HCT116 (cell line): ENCODE results near the gene TSG101. TPM values are rescaled to one million over a fixed set of nuclear protein-coding genes. Genes with fewer than 3 reads are reported as not detected.

Experiments
- ATAC-seq: fragments of 200-7000 bp; cut with Tn5 transposase; 2 replicates; pipeline ENCODE4 v1.9.1; 2020; ENCODE audit warnings: mild to moderate bottlenecking, moderate library complexity
- BruUV-seq: library from RNA; stranded (reverse); fragments of 400-500 nt; replicated peaks from 2 replicates; lab custom pipeline; 2021; lab: Mats Ljungman, UMichigan
- CTCF ChIA-PET: fragments of 300-600 bp; sonication (Branson Sonifier 250); formaldehyde crosslinking; loops from one replicate; lab custom pipeline; 2021; ENCODE audit warnings: antibody characterized with exemption; lab: Charles Lee
- POLR2A ChIA-PET: fragments of 300-600, 350-600 bp; sonication (Branson Sonifier 250); formaldehyde crosslinking; loops from one replicate; lab custom pipeline; 2021; ENCODE audit warnings: antibody characterized with exemption; lab: Charles Lee
- RAD21 ChIA-PET, 2 experiments: fragments of 300-600 bp; sonication (Branson Sonifier 250); formaldehyde crosslinking; loops; one replicate each; lab custom pipeline; 2023; ENCODE audit warnings: low total read pairs in 2 of 2; ENCODE audit not compliant: uncharacterized antibody in 2 of 2, unreplicated experiment in 2 of 2, low non-redundant PET in 1 of 2; lab: Charles Lee
- DNase-seq: peaks from one replicate; pipeline ENCODE4 v3.0.0-alpha.2; 2010; ENCODE audit warnings: low read depth, low spot score
- H2AFZ ChIP-seq: fragments of 200-600 bp; shearing (Covaris generic), sonication (generic); 2 replicates; pipeline ENCODE4 v1.6.1; 2017; ENCODE audit warnings: low read depth, mixed run types, mixed read lengths, antibody characterized with exemption, low read length; ENCODE audit not compliant: poor library complexity, severe bottlenecking
- H3K27ac ChIP-seq: 2 replicates; pipeline ENCODE4 v1.5.1; 2012; ENCODE audit warnings: low read depth, low read length
- H3K27me3 ChIP-seq: fragments of 200-600 bp; sonication (generic); 2 replicates; pipeline ENCODE4 v1.6.1; 2016; ENCODE audit warnings: mixed run types, low read length, mixed read lengths; ENCODE audit not compliant: insufficient read depth
- H3K36me3 ChIP-seq, 2 experiments: fragments of 200-500 bp in 1 of 2; fragments of 200-600 bp in 1 of 2; sonication (Bioruptor generic) in 1 of 2; sonication (generic) in 1 of 2; 2 replicates each; pipeline versions ENCODE4 v1.5.1 to v1.6.1; 2014 to 2016; ENCODE audit warnings: low read length in 2 of 2, inconsistent platforms in 1 of 2, mixed read lengths in 1 of 2, mixed run types in 1 of 2; ENCODE audit not compliant: insufficient read depth in 2 of 2, control insufficient read depth in 1 of 2
- H3K4me1 ChIP-seq, 2 experiments: fragments of 200-600 bp in 1 of 2; sonication (generic) in 1 of 2; 2 replicates each; pipeline versions ENCODE4 v1.5.1 to v1.6.1; 2012 to 2017; ENCODE audit warnings: low read length in 2 of 2, inconsistent platforms in 1 of 2, mild to moderate bottlenecking in 1 of 2, mixed read lengths in 1 of 2, mixed run types in 1 of 2, moderate library complexity in 1 of 2; ENCODE audit not compliant: insufficient read depth in 2 of 2, control insufficient read depth in 1 of 2
- H3K4me2 ChIP-seq: fragments of 200-600 bp; sonication (generic); 2 replicates; pipeline ENCODE4 v1.6.1; 2017; ENCODE audit warnings: mixed run types, low read length, mixed read lengths
- H3K4me3 ChIP-seq, 2 experiments: fragments of 200-600 bp in 1 of 2; sonication (generic) in 1 of 2; replicated peaks in 1 of 2; 2 replicates each; pipeline ENCODE4 v1.5.1; 2011 to 2016; ENCODE audit warnings: low read length in 2 of 2, control low read depth in 1 of 2, low read depth in 1 of 2, mild to moderate bottlenecking in 1 of 2, mixed read lengths in 1 of 2, mixed run types in 1 of 2
- H3K79me2 ChIP-seq: fragments of 200-600 bp; sonication (generic); 2 replicates; pipeline ENCODE4 v1.6.1; 2017; ENCODE audit warnings: mild to moderate bottlenecking, mixed run types, low read length, moderate library complexity, mixed read lengths; ENCODE audit not compliant: insufficient read depth
- H3K9ac ChIP-seq: fragments of 200-600 bp; sonication (generic); 2 replicates; pipeline ENCODE4 v1.6.1; 2016; ENCODE audit warnings: low read length, mixed read lengths
- H3K9me2 ChIP-seq: fragments of 200-600 bp; sonication (generic), shearing (Covaris generic); 2 replicates; pipeline ENCODE4 v1.6.1; 2017; ENCODE audit warnings: mixed run types, mild to moderate bottlenecking, moderate library complexity; ENCODE audit not compliant: insufficient read depth
- H3K9me3 ChIP-seq, 2 experiments: fragments of 200-500 bp in 1 of 2; fragments of 200-600 bp in 1 of 2; sonication (Bioruptor generic) in 1 of 2; sonication (generic) in 1 of 2; 2 replicates each; pipeline ENCODE4 v1.6.1; 2014 to 2017; ENCODE audit warnings: low read length in 2 of 2, mixed read lengths in 2 of 2, inconsistent platforms in 1 of 2, low read depth in 1 of 2, mild to moderate bottlenecking in 1 of 2, mixed run types in 1 of 2, moderate library complexity in 1 of 2; ENCODE audit not compliant: control insufficient read depth in 1 of 2, insufficient read depth in 1 of 2
- H4K20me1 ChIP-seq: fragments of 200-600 bp; sonication (generic), shearing (Covaris generic); 2 replicates; pipeline ENCODE4 v1.6.1; 2017; ENCODE audit warnings: mixed run types, mild to moderate bottlenecking, moderate library complexity; ENCODE audit not compliant: insufficient read depth
- CEBPB ChIP-seq: IDR thresholded peaks from 2 replicates; pipeline ENCODE4 v1.6.1; 2012; ENCODE audit warnings: low read depth
- EGR1 ChIP-seq: IDR thresholded peaks from 2 replicates; pipeline ENCODE4 v1.6.1; 2012; ENCODE audit warnings: low read depth
- ELF1 ChIP-seq: IDR thresholded peaks from 2 replicates; pipeline ENCODE4 v1.6.1; 2012; ENCODE audit warnings: low read depth, borderline replicate concordance
- EZH2phosphoT487 ChIP-seq: fragments of 200-600 bp; IDR thresholded peaks from 2 replicates; pipeline ENCODE4 v1.6.1; 2018; ENCODE audit warnings: antibody characterized with exemption, borderline replicate concordance
- JUND ChIP-seq: IDR thresholded peaks from 2 replicates; pipeline ENCODE4 v1.6.1; 2012
- POLR2A ChIP-seq: IDR thresholded peaks from 2 replicates; pipeline ENCODE4 v1.7.0; 2011; ENCODE audit warnings: borderline replicate concordance; ENCODE audit not compliant: insufficient read depth, insufficient read length; ENCODE audit errors: extremely low read depth
- POLR2AphosphoS5 ChIP-seq: IDR thresholded peaks from 2 replicates; pipeline ENCODE4 v1.6.1; 2011; ENCODE audit warnings: mild to moderate bottlenecking, low read depth, low read length, moderate library complexity
- SP1 ChIP-seq: IDR thresholded peaks from 2 replicates; pipeline ENCODE4 v1.6.1; 2012; ENCODE audit warnings: low read depth
- SRF ChIP-seq: IDR thresholded peaks from 2 replicates; pipeline ENCODE4 v1.6.1; 2012; ENCODE audit warnings: low read depth
- TCF7L2 ChIP-seq: IDR thresholded peaks from 2 replicates; pipeline ENCODE4 v1.7.0; 2011; ENCODE audit warnings: borderline replicate concordance, inconsistent platforms; ENCODE audit not compliant: insufficient read depth, insufficient read length; ENCODE audit errors: extremely low read depth
- YY1 ChIP-seq: IDR thresholded peaks from 2 replicates; pipeline ENCODE4 v1.6.1; 2011; ENCODE audit warnings: low read length, low read depth, moderate library complexity, mild to moderate bottlenecking; ENCODE audit not compliant: insufficient replicate concordance; ENCODE audit errors: extremely low read depth
- ZFX ChIP-seq: fragments of 450-650 bp; IDR thresholded peaks from 2 replicates; pipeline ENCODE4 v1.6.1; 2017
- ZNF274 ChIP-seq: fragments of 200-500 bp; sonication (Bioruptor generic); IDR thresholded peaks from 2 replicates; pipeline ENCODE4 v1.6.1; 2014; ENCODE audit warnings: mild to moderate bottlenecking, low read depth, low read length, inconsistent platforms
- intact Hi-C: fragments of 100-400 bp; cut with micrococcal nuclease; formaldehyde crosslinking; loops from 2 replicates; pipeline ENCODE4 v1.10.0; 2022
- total RNA-seq: library from RNA; stranded (reverse); gene quantifications from one replicate; pipeline ENCODE4 v1.2.1, GENCODE V29; 2021; ENCODE audit not compliant: unreplicated experiment
- TF ChIP-seq, protein P1 (sequence below): IDR thresholded peaks from 2 replicates; pipeline ENCODE4 v1.6.1; 2012
- TF ChIP-seq, protein P2 (sequence below): IDR thresholded peaks from 2 replicates; pipeline ENCODE4 v1.6.1; 2012
- TF ChIP-seq, protein P3 (sequence below): IDR thresholded peaks from 2 replicates; pipeline ENCODE4 v1.6.1; 2012; ENCODE audit warnings: low read depth

Gene TSG101
- total RNA-seq, 1 experiment from 2014 or later, result 61.9 TPM

DNA sequence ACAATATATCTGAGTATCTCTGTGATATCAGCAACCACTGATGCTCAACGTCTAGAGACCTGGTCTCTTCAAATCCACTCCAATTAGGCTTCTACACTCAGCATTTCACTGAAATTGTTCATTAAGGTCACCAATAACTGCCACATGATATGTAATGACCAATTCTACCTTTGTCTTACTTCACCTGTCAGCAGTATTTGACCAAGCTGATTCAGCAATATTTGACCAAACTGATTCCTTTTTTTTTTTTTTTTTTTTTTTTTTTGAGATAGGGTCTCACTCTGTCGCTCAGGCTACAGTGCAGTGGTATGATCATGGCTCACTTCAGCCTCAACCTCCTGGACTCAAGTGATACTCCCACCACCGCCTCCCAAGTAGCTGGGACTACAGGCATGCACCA, 5.6 kb downstream of the TSG101 start:
- no peak overlapping the region for H3K4me2 ChIP-seq
- no TSS peak for BruUV-seq
- RAD21 ChIA-PET, result no interaction called here
- no peak overlapping the region for H2AFZ ChIP-seq
- POLR2A ChIA-PET, result no interaction called here
- peaks cover 65% of the 10 kb centered on the region for H3K79me2 ChIP-seq
- no peaks in the 10 kb centered on the region for H3K27me3 ChIP-seq
- ATAC-seq (no peak), DNase-seq (no peak)
- no peak overlapping the region for H3K9ac ChIP-seq
- H3K9me2 ChIP-seq, result no peaks in the 10 kb centered on the region
- H4K20me1 ChIP-seq, result no peaks in the 10 kb centered on the region
- H3K36me3 ChIP-seq, result no peaks in the 10 kb centered on the region
- no peak overlapping the region for H3K27ac ChIP-seq
- H3K4me3 ChIP-seq, result no peak overlapping the region
- CTCF ChIA-PET, result no interaction called here
- H3K9me3 ChIP-seq, result no peaks in the 10 kb centered on the region
- H3K4me1 ChIP-seq, result peaks cover 2 to 16% of the 10 kb centered on the region in 2 experiments; a peak in 3 of 4 replicates
- TF ChIP-seq, protein P1, sequence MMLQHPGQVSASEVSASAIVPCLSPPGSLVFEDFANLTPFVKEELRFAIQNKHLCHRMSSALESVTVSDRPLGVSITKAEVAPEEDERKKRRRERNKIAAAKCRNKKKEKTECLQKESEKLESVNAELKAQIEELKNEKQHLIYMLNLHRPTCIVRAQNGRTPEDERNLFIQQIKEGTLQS, result no peak
- TF ChIP-seq SRF (no peak), POLR2A (no peak), EZH2phosphoT487 (no peak), ZFX (no peak), ELF1 (no peak), YY1 (no peak), SP1 (no peak), ZNF274 (no peak)
- TF ChIP-seq, protein P2, sequence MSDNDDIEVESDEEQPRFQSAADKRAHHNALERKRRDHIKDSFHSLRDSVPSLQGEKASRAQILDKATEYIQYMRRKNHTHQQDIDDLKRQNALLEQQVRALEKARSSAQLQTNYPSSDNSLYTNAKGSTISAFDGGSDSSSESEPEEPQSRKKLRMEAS, result no peak
- intact Hi-C loops, result loop anchor here (10.0 kb wide), 1 partner anchor 196 kb away; the partner anchor contains the start of genes GTF2H1 and HPS5

DNA sequence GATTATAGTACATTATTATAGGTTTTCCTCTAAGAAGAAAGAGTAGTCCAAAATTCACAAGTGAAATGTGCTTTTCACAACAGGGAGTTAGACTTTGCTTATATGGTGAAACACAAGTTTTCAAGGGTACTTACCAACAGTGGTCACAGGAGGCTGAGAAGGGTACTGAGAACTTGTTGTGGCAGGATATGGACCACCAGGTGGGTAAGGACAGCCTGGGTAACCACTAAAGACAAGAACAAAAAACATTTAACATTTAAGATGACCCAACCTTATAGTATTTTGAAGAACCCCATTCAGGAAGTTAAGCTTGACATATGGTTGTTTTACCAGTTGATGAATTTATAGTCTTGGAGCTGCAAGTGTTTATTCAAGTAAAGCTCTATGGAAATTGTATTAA, 24.4 kb downstream of the TSG101 start:
- DNase-seq (no peak), ATAC-seq (no peak)
- Histone ChIP-seq H3K9ac (no peak overlapping the region), H3K9me3 (no peaks in the 10 kb centered on the region), H2AFZ (no peak overlapping the region), H3K36me3 (peaks cover 3 to 13% of the 10 kb centered on the region in 2 experiments; a peak in 2 of 4 replicates), H3K27me3 (no peaks in the 10 kb centered on the region), H3K27ac (no peak overlapping the region), H3K79me2 (no peaks in the 10 kb centered on the region), H3K4me2 (no peak overlapping the region), H3K4me1 (no peaks in the 10 kb centered on the region), H3K4me3 (no peak overlapping the region), H3K9me2 (no peaks in the 10 kb centered on the region), H4K20me1 (no peaks in the 10 kb centered on the region)
- ChIA-PET CTCF (no interaction called here), RAD21 (no interaction called here), POLR2A (no interaction called here)
- no TSS peak for BruUV-seq
- intact Hi-C loops, result no loop called here
- TF ChIP-seq CEBPB (no peak), ZFX (no peak), JUND (no peak), EGR1 (no peak), POLR2AphosphoS5 (no peak), ZNF274 (no peak), TCF7L2 (no peak), SRF (no peak)
- TF ChIP-seq, protein P3, sequence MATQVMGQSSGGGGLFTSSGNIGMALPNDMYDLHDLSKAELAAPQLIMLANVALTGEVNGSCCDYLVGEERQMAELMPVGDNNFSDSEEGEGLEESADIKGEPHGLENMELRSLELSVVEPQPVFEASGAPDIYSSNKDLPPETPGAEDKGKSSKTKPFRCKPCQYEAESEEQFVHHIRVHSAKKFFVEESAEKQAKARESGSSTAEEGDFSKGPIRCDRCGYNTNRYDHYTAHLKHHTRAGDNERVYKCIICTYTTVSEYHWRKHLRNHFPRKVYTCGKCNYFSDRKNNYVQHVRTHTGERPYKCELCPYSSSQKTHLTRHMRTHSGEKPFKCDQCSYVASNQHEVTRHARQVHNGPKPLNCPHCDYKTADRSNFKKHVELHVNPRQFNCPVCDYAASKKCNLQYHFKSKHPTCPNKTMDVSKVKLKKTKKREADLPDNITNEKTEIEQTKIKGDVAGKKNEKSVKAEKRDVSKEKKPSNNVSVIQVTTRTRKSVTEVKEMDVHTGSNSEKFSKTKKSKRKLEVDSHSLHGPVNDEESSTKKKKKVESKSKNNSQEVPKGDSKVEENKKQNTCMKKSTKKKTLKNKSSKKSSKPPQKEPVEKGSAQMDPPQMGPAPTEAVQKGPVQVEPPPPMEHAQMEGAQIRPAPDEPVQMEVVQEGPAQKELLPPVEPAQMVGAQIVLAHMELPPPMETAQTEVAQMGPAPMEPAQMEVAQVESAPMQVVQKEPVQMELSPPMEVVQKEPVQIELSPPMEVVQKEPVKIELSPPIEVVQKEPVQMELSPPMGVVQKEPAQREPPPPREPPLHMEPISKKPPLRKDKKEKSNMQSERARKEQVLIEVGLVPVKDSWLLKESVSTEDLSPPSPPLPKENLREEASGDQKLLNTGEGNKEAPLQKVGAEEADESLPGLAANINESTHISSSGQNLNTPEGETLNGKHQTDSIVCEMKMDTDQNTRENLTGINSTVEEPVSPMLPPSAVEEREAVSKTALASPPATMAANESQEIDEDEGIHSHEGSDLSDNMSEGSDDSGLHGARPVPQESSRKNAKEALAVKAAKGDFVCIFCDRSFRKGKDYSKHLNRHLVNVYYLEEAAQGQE, result no peak
